A673 (cell line): Measurements from ENCODE around the gene NR2F2.

ENCODE experiments used
- EZH2 ChIP-seq: fragments of 200-600 bp; sonication (generic); IDR thresholded peaks from 2 replicates; pipeline ENCODE4 v1.6.1; 2017; ENCODE audit warnings: borderline replicate concordance, low read depth, mild to moderate bottlenecking, mixed read lengths, antibody characterized with exemption, low read length; ENCODE audit not compliant: poor library complexity, severe bottlenecking
- TF ChIP-seq, protein P1 (sequence below): fragments of 300-800, 200-600 bp; sonication (generic); conservative IDR thresholded peaks from 2 replicates; pipeline ENCODE4 v1.5.1; 2017; ENCODE audit warnings: low read depth, mild to moderate bottlenecking, antibody characterized with exemption, low read length, moderate library complexity, mixed read lengths

DNA sequence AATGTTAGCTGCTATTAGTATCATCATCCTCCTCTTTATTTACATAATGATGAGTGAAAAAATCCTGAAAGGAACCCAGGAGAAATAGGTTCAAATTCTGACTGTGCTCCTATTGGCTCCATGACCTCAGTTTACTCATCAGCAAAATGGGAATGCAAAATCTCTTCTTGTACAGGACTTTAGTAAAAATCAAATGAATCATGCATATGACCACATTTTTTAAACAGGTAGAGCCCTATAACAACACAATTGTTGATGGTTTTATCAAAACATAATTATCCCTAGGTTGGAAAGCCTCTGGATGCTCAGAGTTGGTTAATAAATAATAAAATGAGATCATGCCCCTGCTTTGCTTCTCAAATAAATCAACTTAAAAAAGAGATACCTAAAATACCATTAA is 16.0 kb upstream of the NR2F2 start:
- TF ChIP-seq, protein P1, sequence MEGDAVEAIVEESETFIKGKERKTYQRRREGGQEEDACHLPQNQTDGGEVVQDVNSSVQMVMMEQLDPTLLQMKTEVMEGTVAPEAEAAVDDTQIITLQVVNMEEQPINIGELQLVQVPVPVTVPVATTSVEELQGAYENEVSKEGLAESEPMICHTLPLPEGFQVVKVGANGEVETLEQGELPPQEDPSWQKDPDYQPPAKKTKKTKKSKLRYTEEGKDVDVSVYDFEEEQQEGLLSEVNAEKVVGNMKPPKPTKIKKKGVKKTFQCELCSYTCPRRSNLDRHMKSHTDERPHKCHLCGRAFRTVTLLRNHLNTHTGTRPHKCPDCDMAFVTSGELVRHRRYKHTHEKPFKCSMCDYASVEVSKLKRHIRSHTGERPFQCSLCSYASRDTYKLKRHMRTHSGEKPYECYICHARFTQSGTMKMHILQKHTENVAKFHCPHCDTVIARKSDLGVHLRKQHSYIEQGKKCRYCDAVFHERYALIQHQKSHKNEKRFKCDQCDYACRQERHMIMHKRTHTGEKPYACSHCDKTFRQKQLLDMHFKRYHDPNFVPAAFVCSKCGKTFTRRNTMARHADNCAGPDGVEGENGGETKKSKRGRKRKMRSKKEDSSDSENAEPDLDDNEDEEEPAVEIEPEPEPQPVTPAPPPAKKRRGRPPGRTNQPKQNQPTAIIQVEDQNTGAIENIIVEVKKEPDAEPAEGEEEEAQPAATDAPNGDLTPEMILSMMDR, result no peak
- no peak for TF ChIP-seq EZH2
